Neural progenitor cell (in vitro differentiated cells): Measurements from ENCODE around the gene ALKBH2. TPM values are rescaled to one million over a fixed set of nuclear protein-coding genes. Genes with fewer than 3 reads are reported as not detected.
A peak's percentile ranks its signal among the peaks of the same experiment; 100 is the strongest.

ENCODE experiments used
- DNase-seq: peaks from one replicate; pipeline ENCODE4 v3.0.0-alpha.2; 2016; ENCODE audit warnings: low spot score
- H2AFZ ChIP-seq: fragments of 200-600 bp; sonication (generic); replicated peaks from 2 replicates; pipeline ENCODE4 v1.6.1; 2016; ENCODE audit warnings: antibody characterized with exemption
- H3F3A ChIP-seq: fragments of 200-600 bp; sonication (generic); 2 replicates; pipeline ENCODE4 v1.6.1; 2016; ENCODE audit warnings: antibody characterized with exemption, low read depth
- H3K27ac ChIP-seq: fragments of 200-600 bp; sonication (generic); 2 replicates; pipeline ENCODE4 v1.5.1; 2016; ENCODE audit warnings: mild to moderate bottlenecking
- H3K27me3 ChIP-seq: fragments of 200-600 bp; sonication (generic); 2 replicates; pipeline ENCODE4 v1.6.1; 2016; ENCODE audit warnings: mild to moderate bottlenecking, moderate library complexity
- H3K36me3 ChIP-seq: fragments of 200-600 bp; sonication (generic); 2 replicates; pipeline ENCODE4 v1.5.1; 2016
- H3K4me1 ChIP-seq: fragments of 200-600 bp; sonication (generic); 2 replicates; pipeline ENCODE4 v1.6.1; 2016; ENCODE audit warnings: mixed run types
- H3K4me2 ChIP-seq: fragments of 200-600 bp; sonication (generic); 2 replicates; pipeline ENCODE4 v1.6.1; 2016
- H3K4me3 ChIP-seq: fragments of 200-600 bp; sonication (generic); 2 replicates; pipeline ENCODE4 v1.5.1; 2016
- H3K79me2 ChIP-seq: fragments of 200-600 bp; sonication (generic); 2 replicates; pipeline ENCODE4 v1.6.1; 2016; ENCODE audit warnings: low read depth
- H3K9ac ChIP-seq: fragments of 200-600 bp; sonication (generic); 2 replicates; pipeline ENCODE4 v1.6.1; 2016
- H3K9me3 ChIP-seq: fragments of 200-600 bp; sonication (generic); 2 replicates; pipeline ENCODE4 v1.5.1; 2016; ENCODE audit warnings: low read depth
- H4K20me1 ChIP-seq: fragments of 200-600 bp; sonication (generic); 2 replicates; pipeline ENCODE4 v1.6.1; 2016; ENCODE audit warnings: low read depth
- H3K27ac Mint-ChIP-seq: 3 replicates; pipeline ENCODE4 v1.8.0; 2021; ENCODE audit warnings: mixed read lengths
- H3K27me3 Mint-ChIP-seq: 2 replicates; pipeline ENCODE4 v1.8.0; 2022; ENCODE audit warnings: low read depth, mild to moderate bottlenecking, inconsistent platforms, moderate library complexity, mixed read lengths; ENCODE audit not compliant: insufficient read depth
- H3K36me3 Mint-ChIP-seq: 3 replicates; pipeline ENCODE4 v1.8.0; 2021; ENCODE audit warnings: mixed read lengths
- H3K4me1 Mint-ChIP-seq: 3 replicates; pipeline ENCODE4 v1.8.0; 2021; ENCODE audit warnings: mixed read lengths
- H3K4me3 Mint-ChIP-seq: 3 replicates; pipeline ENCODE4 v1.8.0; 2021; ENCODE audit warnings: mild to moderate bottlenecking, moderate library complexity, mixed read lengths
- H3K9me3 Mint-ChIP-seq: 3 replicates; pipeline ENCODE4 v1.8.0; 2020; ENCODE audit warnings: mixed read lengths
- CTCF ChIP-seq: fragments of 200-600 bp; sonication (generic); IDR thresholded peaks from 2 replicates; pipeline ENCODE4 v1.5.1; 2017; ENCODE audit warnings: antibody characterized with exemption, mild to moderate bottlenecking
- EZH2 ChIP-seq: fragments of 200-600 bp; sonication (generic); IDR thresholded peaks from 2 replicates; pipeline ENCODE4 v1.6.1; 2017; ENCODE audit warnings: antibody characterized with exemption, mild to moderate bottlenecking, moderate library complexity
- EZH2phosphoT487 ChIP-seq: fragments of 200-600 bp; sonication (generic); IDR thresholded peaks from 2 replicates; pipeline ENCODE4 v1.6.1; 2017; ENCODE audit warnings: antibody characterized with exemption
- total RNA-seq: library from RNA; depleted of rRNA; stranded (reverse); fragments of >200 nt; gene quantifications from 2 replicates; pipeline ENCODE4 v1.2.3, GENCODE V29; 2015; ENCODE audit warnings: low replicate concordance

ALKBH2 gene
- total RNA-seq = 18.5 TPM in 2 replicates

GRCh38 chr12:109093022-109093918 is at the start of gene ALKBH2:
ALKBH2 (minus strand) TSS chr12:109093472; CDS start chr12:109092786, 686 bp downstream.
- Histone ChIP-seq H3K79me2 (peaks cover 14% of the 10 kb centered on the region), H3K27ac (no peak within 1 kb of the TSS), H2AFZ (peak within 1 kb of the TSS; percentile 90), H3K9ac (no peak within 1 kb of the TSS), H3K4me2 (peak within 1 kb of the TSS; percentile 28), H3K4me1 (peaks cover 6% of the 10 kb centered on the region), H3K27me3 (no peaks in the 10 kb centered on the region), H3K4me3 (peak within 1 kb of the TSS; percentile 18), H4K20me1 (no peaks in the 10 kb centered on the region), H3K9me3 (no peaks in the 10 kb centered on the region), H3K36me3 (no peaks in the 10 kb centered on the region), H3F3A (peaks cover 14% of the 10 kb centered on the region)
- H3K36me3 Mint-ChIP-seq = peaks cover 17% of the 10 kb centered on the region
- H3K4me3 Mint-ChIP-seq = peak within 1 kb of the TSS; percentile 84
- H3K4me1 Mint-ChIP-seq = peaks cover 37% of the 10 kb centered on the region
- no peaks in the 10 kb centered on the region for H3K9me3 Mint-ChIP-seq
- TF ChIP-seq CTCF (peak; percentile 92), EZH2 (no peak)
- DNase-seq = peak; percentile 94
- H3K27me3 Mint-ChIP-seq = peaks cover 4% of the 10 kb centered on the region
- peak within 1 kb of the TSS; percentile 91 for H3K27ac Mint-ChIP-seq

- no peak for DNase-seq
- H3K9ac ChIP-seq = no peak overlapping the region
- no peak overlapping the region for H3K4me2 ChIP-seq
- Mint-ChIP-seq H3K27me3 (no peaks in the 10 kb centered on the region), H3K4me3 (no peak overlapping the region), H3K27ac (no peak overlapping the region), H3K36me3 (peaks cover 3% of the 10 kb centered on the region), H3K4me1 (peaks cover 4% of the 10 kb centered on the region), H3K9me3 (peaks cover 12% of the 10 kb centered on the region)
- H3K4me1 ChIP-seq = no peaks in the 10 kb centered on the region
- H3K27me3 ChIP-seq = no peaks in the 10 kb centered on the region
- no peak overlapping the region for H3K27ac ChIP-seq
- H2AFZ ChIP-seq = no peak overlapping the region
- H3K9me3 ChIP-seq = no peaks in the 10 kb centered on the region
- no peaks in the 10 kb centered on the region for H4K20me1 ChIP-seq
- no peaks in the 10 kb centered on the region for H3K79me2 ChIP-seq
- no peaks in the 10 kb centered on the region for H3K36me3 ChIP-seq
- no peak for TF ChIP-seq EZH2
- TF ChIP-seq CTCF = no peak
- TF ChIP-seq EZH2phosphoT487 = no peak
- H3K4me3 ChIP-seq = no peak overlapping the region
- no peaks in the 10 kb centered on the region for H3F3A ChIP-seq
These were observed 47.3 kb upstream of the ALKBH2 start for GRCh38 chr12:109140560-109140959.

GRCh38 chr12:109139791-109140190 is 46.5 kb upstream of the ALKBH2 start:
- H3K9me3 ChIP-seq = no peaks in the 10 kb centered on the region
- no peak overlapping the region for H3K4me2 ChIP-seq
- H3K27ac Mint-ChIP-seq = no peak overlapping the region
- no peak overlapping the region for H2AFZ ChIP-seq
- DNase-seq = no peak
- H3K27me3 Mint-ChIP-seq = no peaks in the 10 kb centered on the region
- peaks cover 3% of the 10 kb centered on the region for H3K36me3 Mint-ChIP-seq
- H3K4me1 Mint-ChIP-seq = peaks cover 4% of the 10 kb centered on the region
- H3K79me2 ChIP-seq = no peaks in the 10 kb centered on the region
- H3K36me3 ChIP-seq = no peaks in the 10 kb centered on the region
- H3K27me3 ChIP-seq = no peaks in the 10 kb centered on the region
- no peaks in the 10 kb centered on the region for H3F3A ChIP-seq
- H3K9me3 Mint-ChIP-seq = peaks cover 17% of the 10 kb centered on the region
- H3K9ac ChIP-seq = no peak overlapping the region
- H3K27ac ChIP-seq = no peak overlapping the region
- no peaks in the 10 kb centered on the region for H4K20me1 ChIP-seq
- TF ChIP-seq CTCF (no peak), EZH2 (no peak), EZH2phosphoT487 (no peak)
- H3K4me3 Mint-ChIP-seq = no peak overlapping the region
- no peak overlapping the region for H3K4me3 ChIP-seq
- H3K4me1 ChIP-seq = no peaks in the 10 kb centered on the region
